ENCODE measurements around the gene SEMA3B.

The SEMA3B gene

GRCh38 chr3:50235716-50236483 lies 33.0 kb upstream of the SEMA3B start, which contains the start of gene GNAI2 (continued):
- TF ChIP-seq ZBTB17 (tag by site-specific recombination; IDR thresholded peaks at IDR 0.05) (peak; percentile 53), ZEB2 (tag by site-specific recombination; IDR thresholded peaks at IDR 0.05) (peak; percentile 63; the same call in 1 of the 2 replicates), ZNF404 (tag by site-specific recombination; IDR thresholded peaks at IDR 0.05) (no peak), ZNF701 (tag by site-specific recombination; IDR thresholded peaks at IDR 0.05) (no peak), KLF10 (tag by site-specific recombination; IDR thresholded peaks at IDR 0.05) (peak; percentile 46; the same call in 1 of the 2 replicates), GLIS1 (tag by site-specific recombination; IDR thresholded peaks at IDR 0.05) (0 out of 2 replicates have a peak, but pooled peaks have one; percentile 31), GLIS2 (tag by site-specific recombination; IDR thresholded peaks at IDR 0.05) (peak; percentile 16; the same call in 1 of the 2 replicates), SP7 (tag by site-specific recombination; IDR thresholded peaks at IDR 0.05) (0 out of 2 replicates have a peak, but pooled peaks have one; percentile 46), ZNF837 (tag by site-specific recombination; IDR thresholded peaks at IDR 0.05) (no peak), BCL6B (tag by site-specific recombination; IDR thresholded peaks at IDR 0.05) (no peak), EGR2 (tag by site-specific recombination; IDR thresholded peaks at IDR 0.05; ENCODE audit: low read depth) (no peak), ZNF596 (tag by site-specific recombination; IDR thresholded peaks at IDR 0.05) (0 out of 2 replicates have a peak, but pooled peaks have one; percentile 21), ZNF335 (tag by site-specific recombination; conservative IDR thresholded peaks at IDR 0.05) (no peak), ZNF341 (tag by site-specific recombination; IDR thresholded peaks at IDR 0.05; ENCODE audit: low read depth) (peak; percentile 39), ZNF544 (tag by site-specific recombination; IDR thresholded peaks at IDR 0.05) (no peak), ZNF513 (tag by site-specific recombination; IDR thresholded peaks at IDR 0.05) (no peak; the same call in 1 of the 2 replicates), ZNF561 (tag by site-specific recombination; IDR thresholded peaks at IDR 0.05; ENCODE audit: borderline replicate concordance) (peak; percentile 43; the same call in 1 of the 2 replicates), ZNF24 (tag by site-specific recombination; IDR thresholded peaks at IDR 0.05) (no peak), ZNF184 (tag by site-specific recombination; IDR thresholded peaks at IDR 0.05) (no peak), ZNF660 (tag by site-specific recombination; IDR thresholded peaks at IDR 0.05) (peak; percentile 25; the same call in 1 of the 2 replicates), CTCF (tag by site-specific recombination; IDR thresholded peaks at IDR 0.05) (no peak), ZNF549 (tag by site-specific recombination; IDR thresholded peaks at IDR 0.05) (no peak), HOXA7 (CRISPR knock-in tag; IDR thresholded peaks at IDR 0.05; ENCODE audit: borderline replicate concordance) (no peak), YY1 (tag by site-specific recombination; IDR thresholded peaks at IDR 0.05) (no peak), ZNF174 (tag by site-specific recombination; IDR thresholded peaks at IDR 0.05) (no peak), ZNF776 (tag by site-specific recombination; IDR thresholded peaks at IDR 0.05; ENCODE audit: borderline replicate concordance) (no peak)
- TF ChIP-seq, protein P1, sequence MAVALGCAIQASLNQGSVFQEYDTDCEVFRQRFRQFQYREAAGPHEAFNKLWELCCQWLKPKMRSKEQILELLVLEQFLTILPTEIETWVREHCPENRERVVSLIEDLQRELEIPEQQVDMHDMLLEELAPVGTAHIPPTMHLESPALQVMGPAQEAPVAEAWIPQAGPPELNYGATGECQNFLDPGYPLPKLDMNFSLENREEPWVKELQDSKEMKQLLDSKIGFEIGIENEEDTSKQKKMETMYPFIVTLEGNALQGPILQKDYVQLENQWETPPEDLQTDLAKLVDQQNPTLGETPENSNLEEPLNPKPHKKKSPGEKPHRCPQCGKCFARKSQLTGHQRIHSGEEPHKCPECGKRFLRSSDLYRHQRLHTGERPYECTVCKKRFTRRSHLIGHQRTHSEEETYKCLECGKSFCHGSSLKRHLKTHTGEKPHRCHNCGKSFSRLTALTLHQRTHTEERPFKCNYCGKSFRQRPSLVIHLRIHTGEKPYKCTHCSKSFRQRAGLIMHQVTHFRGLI (tag by site-specific recombination; IDR thresholded peaks at IDR 0.05): peak; percentile 82
- TF ChIP-seq, protein P2, sequence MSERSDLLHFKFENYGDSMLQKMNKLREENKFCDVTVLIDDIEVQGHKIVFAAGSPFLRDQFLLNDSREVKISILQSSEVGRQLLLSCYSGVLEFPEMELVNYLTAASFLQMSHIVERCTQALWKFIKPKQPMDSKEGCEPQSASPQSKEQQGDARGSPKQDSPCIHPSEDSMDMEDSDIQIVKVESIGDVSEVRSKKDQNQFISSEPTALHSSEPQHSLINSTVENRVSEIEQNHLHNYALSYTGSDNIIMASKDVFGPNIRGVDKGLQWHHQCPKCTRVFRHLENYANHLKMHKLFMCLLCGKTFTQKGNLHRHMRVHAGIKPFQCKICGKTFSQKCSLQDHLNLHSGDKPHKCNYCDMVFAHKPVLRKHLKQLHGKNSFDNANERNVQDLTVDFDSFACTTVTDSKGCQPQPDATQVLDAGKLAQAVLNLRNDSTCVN (tag by site-specific recombination; optimal IDR thresholded peaks at IDR 0.05): peak; percentile 57
